ENCODE results near the gene VPS26A. TPM values are rescaled to one million over a fixed set of nuclear protein-coding genes. Genes with fewer than 3 reads are reported as not detected.
"Not testable (repeated sequence)": the region's sequence is repeated elsewhere in the genome, so short reads cannot be mapped to it uniquely, and the experiment has no call there.

Gene VPS26A
- polyA plus RNA-seq, 3 donors from 2014 or later = 43.8 to 70.1 (median 57.7) TPM

DNA sequence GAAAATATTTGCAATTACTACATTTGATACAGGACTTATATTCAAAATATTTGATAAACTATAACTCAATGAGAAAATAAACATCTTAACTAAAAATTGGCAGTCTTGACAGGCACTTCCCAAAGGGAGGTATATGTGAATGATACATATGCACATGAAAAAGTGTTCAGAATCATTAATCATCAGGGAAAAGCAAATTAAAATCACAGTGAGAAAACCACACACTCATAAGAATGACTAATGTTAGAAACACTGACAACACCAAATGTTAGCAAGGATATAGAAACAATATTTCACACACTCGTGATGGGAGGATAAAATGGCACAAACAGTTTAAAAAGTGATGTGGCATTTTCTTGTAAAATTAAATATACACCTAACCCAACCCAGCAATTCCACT, 4.1 kb upstream of the VPS26A start:
- no peaks in the 10 kb centered on the region for H3K36me3 Mint-ChIP-seq
- no peak overlapping the region for H3K4me3 Mint-ChIP-seq
- no peak for DNase-seq
- H3K27me3 Mint-ChIP-seq (ENCODE audit: low read depth in 3 of 3) = peaks cover 10 to 19% (median 14%) of the 10 kb centered on the region in 3 donors
- H3K4me1 Mint-ChIP-seq = peaks cover 10 to 12% of the 10 kb centered on the region in 2 donors
- H3K9me3 Mint-ChIP-seq = no peaks in the 10 kb centered on the region
- H3K27ac Mint-ChIP-seq = no peak overlapping the region

DNA sequence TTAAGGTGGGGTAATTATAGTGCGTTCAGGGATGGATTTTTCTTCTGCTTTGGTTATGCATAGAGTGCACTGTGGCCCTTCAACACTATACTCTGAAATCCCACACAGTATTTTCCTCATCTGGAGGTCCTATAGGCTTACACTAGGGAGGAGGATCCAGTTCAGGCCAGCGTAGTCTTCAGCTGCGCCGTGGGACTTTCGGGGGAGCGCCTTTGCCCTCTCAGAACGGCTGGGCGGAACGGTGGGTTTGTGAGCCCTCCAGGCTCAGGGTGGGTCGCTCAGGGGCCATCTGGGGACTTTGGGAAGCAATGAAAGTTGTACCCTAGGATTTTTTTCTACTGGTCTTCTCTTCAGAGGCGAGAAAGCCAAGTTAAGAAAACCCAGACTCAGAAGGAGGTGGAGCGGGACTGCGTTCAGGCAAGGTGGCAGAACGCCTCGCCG, 652 bp upstream of the VPS26A start:
- DNase-seq = no peak
- Mint-ChIP-seq H3K9me3 (no peaks in the 10 kb centered on the region), H3K36me3 (no peaks in the 10 kb centered on the region), H3K4me1 (peaks cover 31 to 32% of the 10 kb centered on the region in 2 donors), H3K27me3 (ENCODE audit: low read depth in 3 of 3) (peaks cover 10 to 20% (median 14%) of the 10 kb centered on the region in 3 donors), H3K27ac (peak overlapping the region; percentile 96 to 97 (median 97)), H3K4me3 (peak overlapping the region; percentile 89 to 93 (median 91))

DNA sequence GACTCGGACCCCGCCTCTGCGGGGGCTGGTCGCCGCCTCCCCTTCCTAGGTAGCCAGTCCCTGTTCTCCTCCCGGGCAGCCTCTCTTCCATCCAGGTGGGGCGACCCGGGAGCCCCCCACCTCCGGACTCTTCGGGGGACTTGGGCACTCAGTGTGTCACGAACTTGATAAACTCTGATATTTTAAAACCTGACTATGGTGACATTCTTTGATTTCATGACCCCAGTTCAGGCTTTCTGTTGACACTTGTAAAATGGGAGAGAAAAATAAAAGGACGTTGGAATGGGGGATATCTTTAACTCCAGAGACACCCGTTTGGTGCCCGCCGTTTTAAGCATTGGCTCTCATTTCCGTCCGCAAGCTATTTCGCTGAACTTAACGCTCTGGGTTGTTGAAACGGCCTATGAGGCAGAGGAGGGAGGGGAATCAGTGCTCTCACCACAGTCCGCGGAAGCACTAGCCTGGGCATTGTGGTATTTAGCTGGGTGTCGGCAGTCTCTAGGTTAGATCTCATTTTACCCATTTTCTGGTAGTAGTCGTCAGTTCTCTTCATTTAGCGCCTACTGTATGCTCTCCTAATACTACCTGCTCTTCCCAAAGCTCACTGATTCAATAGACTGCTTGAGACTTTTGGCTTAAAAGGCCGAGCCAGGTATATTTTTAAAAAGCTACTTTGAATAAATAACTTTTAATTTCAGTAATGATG, 738 bp downstream of the VPS26A start:
- H3K4me1 Mint-ChIP-seq = peaks cover 39 to 46% of the 10 kb centered on the region in 2 donors
- no peaks in the 10 kb centered on the region for H3K9me3 Mint-ChIP-seq
- peak overlapping the region; percentile 91 to 99 (median 94) for H3K4me3 Mint-ChIP-seq
- H3K36me3 Mint-ChIP-seq = no peaks in the 10 kb centered on the region
- peak overlapping the region; percentile 94 to 97 (median 96) for H3K27ac Mint-ChIP-seq
- DNase-seq = peak; percentile 67 to 80 (median 74)
- H3K27me3 Mint-ChIP-seq (ENCODE audit: low read depth in 3 of 3) = peaks cover 10 to 20% (median 14%) of the 10 kb centered on the region in 3 donors

DNA sequence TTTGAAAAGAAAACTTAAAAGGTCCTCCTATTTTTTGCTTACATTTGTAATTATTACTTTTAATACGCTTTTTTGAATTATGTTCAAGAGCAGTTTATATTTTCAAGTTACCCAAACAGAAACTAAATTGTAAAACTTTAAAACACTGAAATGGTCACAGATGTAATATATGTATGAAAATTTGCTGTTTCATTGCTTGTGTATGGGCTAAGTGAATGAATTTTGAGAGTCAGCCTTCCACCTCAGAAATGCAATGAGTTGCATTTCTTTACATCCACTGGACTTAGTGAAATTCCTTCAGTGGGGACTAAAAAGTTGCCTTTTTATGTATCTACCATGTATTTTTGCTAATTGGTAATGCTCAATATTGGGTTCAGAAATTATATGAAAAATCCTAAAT, 1.6 kb downstream of the VPS26A start:
- Mint-ChIP-seq H3K4me1 (peaks cover 48 to 54% of the 10 kb centered on the region in 2 donors), H3K9me3 (no peaks in the 10 kb centered on the region), H3K27ac (peak overlapping the region; percentile 94 to 97 (median 96)), H3K27me3 (ENCODE audit: low read depth in 3 of 3) (peaks cover 10 to 20% (median 14%) of the 10 kb centered on the region in 3 donors), H3K4me3 (peak overlapping the region; percentile 91 to 99 (median 94)), H3K36me3 (no peaks in the 10 kb centered on the region)
- no peak for DNase-seq

DNA sequence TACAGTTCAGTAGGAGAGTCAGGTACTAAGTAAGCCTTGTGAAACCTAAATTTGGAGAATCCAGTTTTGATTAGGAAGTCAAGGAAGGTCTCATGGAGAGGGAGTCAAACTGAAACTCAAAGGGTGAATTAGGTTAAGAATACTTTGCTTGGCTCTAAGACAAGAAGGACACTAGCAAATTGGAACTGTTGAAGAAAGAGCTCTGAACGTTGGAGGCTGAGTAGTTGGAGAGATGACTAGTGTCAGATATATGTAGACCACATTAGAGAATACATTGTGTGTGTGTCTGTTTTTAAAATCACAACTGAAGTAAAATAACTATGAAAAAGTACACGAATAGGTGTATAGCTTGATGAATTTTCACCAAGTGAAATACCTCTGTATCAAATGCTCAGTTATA, 6.3 kb downstream of the VPS26A start:
- H3K4me3 Mint-ChIP-seq = peak overlapping the region in 2 of 5 donors; percentile 9 to 22
- H3K27ac Mint-ChIP-seq = peak overlapping the region; percentile 29 to 69 (median 41)
- H3K9me3 Mint-ChIP-seq = no peaks in the 10 kb centered on the region
- DNase-seq = no peak
- H3K4me1 Mint-ChIP-seq = peaks cover 58 to 76% of the 10 kb centered on the region in 2 donors
- H3K36me3 Mint-ChIP-seq = peaks cover 4 to 7% (median 5%) of the 10 kb centered on the region in 3 donors
- no peaks in the 10 kb centered on the region for H3K27me3 Mint-ChIP-seq (ENCODE audit: low read depth in 3 of 3)

- Mint-ChIP-seq H3K4me1 (peaks cover 33 to 66% of the 10 kb centered on the region in 2 donors), H3K27ac (peak overlapping the region in 1 of 6 donors; percentile 37), H3K36me3 (peaks cover 3 to 10% (median 7%) of the 10 kb centered on the region in 3 donors)
Measured at GRCh38 chr10:69139961-69140360, 16.0 kb downstream of the VPS26A start.

GRCh38 chr10:69141304-69141703, 17.3 kb downstream of the VPS26A start:
- H3K36me3 Mint-ChIP-seq = peaks cover 3 to 10% (median 3%) of the 10 kb centered on the region in 3 donors
- no peak overlapping the region for H3K4me3 Mint-ChIP-seq
- DNase-seq = no peak
- peaks cover 0 to 2% (median 0%) of the 10 kb centered on the region in 3 donors for H3K27me3 Mint-ChIP-seq (ENCODE audit: low read depth in 3 of 3)
- peaks cover 33 to 75% of the 10 kb centered on the region in 2 donors for H3K4me1 Mint-ChIP-seq
- H3K27ac Mint-ChIP-seq = peak overlapping the region in 5 of 6 donors; percentile 53 to 66 (median 61)
- no peaks in the 10 kb centered on the region for H3K9me3 Mint-ChIP-seq

More at GRCh38 chr10:69139961-69140360, 16.0 kb downstream of the VPS26A start:
- H3K27me3 Mint-ChIP-seq (ENCODE audit: low read depth in 3 of 3) = peaks cover 0 to 2% (median 0%) of the 10 kb centered on the region in 3 donors
- H3K4me3 Mint-ChIP-seq = no peak overlapping the region
- DNase-seq = no peak
- no peaks in the 10 kb centered on the region for H3K9me3 Mint-ChIP-seq

- not testable (repeated sequence) for H3K27me3 Mint-ChIP-seq (ENCODE audit: low read depth in 3 of 3); H3K36me3 Mint-ChIP-seq; H3K4me3 Mint-ChIP-seq; DNase-seq; H3K9me3 Mint-ChIP-seq
- Mint-ChIP-seq H3K4me1 (peaks cover 40 to 82% of the 10 kb centered on the region in 2 donors), H3K27ac (peak overlapping the region in 1 of 6 donors; percentile 20)
Measured at GRCh38 chr10:69142074-69142473, 18.1 kb downstream of the VPS26A start.

GRCh38 chr10:69142983-69143382, 19.0 kb downstream of the VPS26A start:
- DNase-seq = no peak
- peak overlapping the region in 5 of 6 donors; percentile 6 to 73 (median 28) for H3K27ac Mint-ChIP-seq
- no peaks in the 10 kb centered on the region for H3K9me3 Mint-ChIP-seq
- peaks cover 0 to 7% (median under 1%) of the 10 kb centered on the region in 3 donors for H3K36me3 Mint-ChIP-seq
- peaks cover 0 to 2% (median 0%) of the 10 kb centered on the region in 3 donors for H3K27me3 Mint-ChIP-seq (ENCODE audit: low read depth in 3 of 3)
- no peak overlapping the region for H3K4me3 Mint-ChIP-seq
- peaks cover 42 to 87% of the 10 kb centered on the region in 2 donors for H3K4me1 Mint-ChIP-seq

GRCh38 chr10:69145329-69145728, 21.4 kb downstream of the VPS26A start:
- Mint-ChIP-seq H3K4me1 (peaks cover 46 to 83% of the 10 kb centered on the region in 2 donors), H3K9me3 (no peaks in the 10 kb centered on the region), H3K27ac (peak overlapping the region in 4 of 6 donors; percentile 3 to 62 (median 22)), H3K36me3 (peaks cover 0 to 4% (median 3%) of the 10 kb centered on the region in 3 donors), H3K27me3 (ENCODE audit: low read depth in 3 of 3) (peaks cover 0 to under 1% (median 0%) of the 10 kb centered on the region in 3 donors), H3K4me3 (no peak overlapping the region)
- no peak for DNase-seq

DNA sequence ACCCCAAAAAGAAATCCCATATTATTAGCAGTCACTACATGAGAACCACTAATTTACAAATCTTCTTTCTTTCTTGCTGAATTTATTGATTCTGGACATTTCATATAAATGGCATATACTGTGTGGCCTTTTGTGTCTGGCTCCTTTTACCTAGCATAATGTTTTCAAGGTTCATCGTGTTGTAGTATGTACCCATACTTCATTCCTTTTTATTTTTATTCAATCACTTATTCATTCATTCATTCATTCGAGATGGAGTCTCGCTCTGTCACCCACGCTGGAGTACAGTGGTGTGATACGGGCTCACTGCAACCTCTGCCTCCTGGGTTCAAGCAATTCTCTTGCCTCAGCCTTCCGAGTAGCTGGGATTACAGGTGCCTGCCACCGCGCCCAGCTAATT, 21.9 kb downstream of the VPS26A start:
- Mint-ChIP-seq H3K36me3 (peaks cover 0 to 4% (median 3%) of the 10 kb centered on the region in 3 donors), H3K4me1 (peaks cover 48 to 83% of the 10 kb centered on the region in 2 donors), H3K4me3 (no peak overlapping the region), H3K27ac (peak overlapping the region in 3 of 6 donors; percentile 21 to 62 (median 34)), H3K27me3 (ENCODE audit: low read depth in 3 of 3) (no peaks in the 10 kb centered on the region), H3K9me3 (no peaks in the 10 kb centered on the region)
- DNase-seq = no peak

GRCh38 chr10:69146759-69147158, 22.8 kb downstream of the VPS26A start:
- Mint-ChIP-seq H3K4me3 (peak overlapping the region in 1 of 5 donors; percentile 9), H3K27ac (peak overlapping the region in 3 of 6 donors; percentile 33 to 85 (median 40)), H3K27me3 (ENCODE audit: low read depth in 3 of 3) (no peaks in the 10 kb centered on the region), H3K4me1 (peaks cover 48 to 82% of the 10 kb centered on the region in 2 donors), H3K36me3 (peaks cover 0 to 4% (median 3%) of the 10 kb centered on the region in 3 donors), H3K9me3 (no peaks in the 10 kb centered on the region)
- no peak for DNase-seq

GRCh38 chr10:69151984-69152383, 28.0 kb downstream of the VPS26A start:
- peaks cover 31 to 71% of the 10 kb centered on the region in 2 donors for H3K4me1 Mint-ChIP-seq
- H3K27ac Mint-ChIP-seq = peak overlapping the region in 2 of 6 donors; percentile 38 to 76
- H3K27me3 Mint-ChIP-seq (ENCODE audit: low read depth in 3 of 3) = peaks cover 0 to 2% (median 0%) of the 10 kb centered on the region in 3 donors
- no peaks in the 10 kb centered on the region for H3K9me3 Mint-ChIP-seq
- H3K4me3 Mint-ChIP-seq = no peak overlapping the region
- no peak for DNase-seq
- H3K36me3 Mint-ChIP-seq = peaks cover 0 to 4% (median 0%) of the 10 kb centered on the region in 3 donors

- Mint-ChIP-seq H3K36me3 (peaks cover 0 to 4% (median 2%) of the 10 kb centered on the region in 3 donors), H3K4me1 (peaks cover 26 to 66% of the 10 kb centered on the region in 2 donors), H3K4me3 (no peak overlapping the region), H3K9me3 (no peaks in the 10 kb centered on the region), H3K27ac (no peak overlapping the region), H3K27me3 (ENCODE audit: low read depth in 3 of 3) (peaks cover 0 to 2% (median 0%) of the 10 kb centered on the region in 3 donors)
- DNase-seq = no peak
Measured at GRCh38 chr10:69153227-69153626, 29.2 kb downstream of the VPS26A start.
